Activated T-helper 17 cell treated with anti-CD3 and anti-CD28 coated beads, Interleukin-2, amount 50 U/mL, for 72 hours (primary cell): ENCODE data around the gene RNF166. TPM values are rescaled to one million over a fixed set of nuclear protein-coding genes. Genes with fewer than 3 reads are reported as not detected.

Experiments used
- ATAC-seq: fragments of 150-1000 bp; cut with Tn5 transposase; replicated peaks from 2 replicates; pipeline ENCODE4 v1.10.0; 2021; ENCODE audit warnings: mild to moderate bottlenecking, moderate library complexity
- H3K27ac Mint-ChIP-seq: one replicate; pipeline ENCODE4 v1.8.0; 2022; ENCODE audit warnings: mixed read lengths
- H3K27me3 Mint-ChIP-seq: one replicate; pipeline ENCODE4 v1.8.0; 2022; ENCODE audit warnings: mixed read lengths
- H3K36me3 Mint-ChIP-seq: one replicate; pipeline ENCODE4 v1.8.0; 2022; ENCODE audit warnings: low read depth, mild to moderate bottlenecking, mixed read lengths
- H3K4me1 Mint-ChIP-seq: one replicate; pipeline ENCODE4 v1.8.0; 2022; ENCODE audit warnings: mixed read lengths
- H3K4me3 Mint-ChIP-seq: one replicate; pipeline ENCODE4 v1.8.0; 2022; ENCODE audit warnings: mild to moderate bottlenecking, mixed read lengths
- H3K9me3 Mint-ChIP-seq: one replicate; pipeline ENCODE4 v1.8.0; 2022; ENCODE audit warnings: mixed read lengths
- total RNA-seq, 2 donors: library from RNA; stranded (reverse); gene quantifications; one replicate each; pipeline ENCODE4 v1.2.3, GENCODE V29; 2022

Gene RNF166
- total RNA-seq, 2 donors from 2014 or later = 57.1 to 119 TPM

DNA sequence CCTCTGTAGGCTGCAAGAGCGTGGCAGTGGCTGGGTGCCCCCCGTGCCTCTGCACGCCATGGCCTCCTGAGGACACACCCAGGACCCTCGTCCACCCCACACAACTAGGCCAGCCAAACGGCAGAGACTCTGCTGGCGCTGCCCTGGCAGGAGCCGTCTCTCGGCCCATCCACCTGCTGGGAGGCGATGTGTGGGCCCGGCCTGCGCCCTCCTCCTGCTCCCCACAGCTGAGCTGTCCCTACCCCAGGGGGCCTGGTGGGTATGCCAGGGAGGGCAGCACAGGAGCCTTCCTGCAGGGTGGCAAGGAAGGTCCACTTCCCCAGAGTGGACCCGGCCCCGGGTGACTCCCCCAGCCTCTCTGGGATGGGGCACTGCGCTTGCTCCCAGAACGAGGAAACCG lies 7.0 kb downstream of the RNF166 start:
- H3K4me1 Mint-ChIP-seq = peaks cover 12% of the 10 kb centered on the region
- H3K27ac Mint-ChIP-seq = no peak overlapping the region
- H3K9me3 Mint-ChIP-seq = no peaks in the 10 kb centered on the region
- ATAC-seq = no peak
- H3K36me3 Mint-ChIP-seq = peaks cover 61% of the 10 kb centered on the region
- H3K27me3 Mint-ChIP-seq = no peaks in the 10 kb centered on the region
- H3K4me3 Mint-ChIP-seq = peak overlapping the region; percentile 86

DNA sequence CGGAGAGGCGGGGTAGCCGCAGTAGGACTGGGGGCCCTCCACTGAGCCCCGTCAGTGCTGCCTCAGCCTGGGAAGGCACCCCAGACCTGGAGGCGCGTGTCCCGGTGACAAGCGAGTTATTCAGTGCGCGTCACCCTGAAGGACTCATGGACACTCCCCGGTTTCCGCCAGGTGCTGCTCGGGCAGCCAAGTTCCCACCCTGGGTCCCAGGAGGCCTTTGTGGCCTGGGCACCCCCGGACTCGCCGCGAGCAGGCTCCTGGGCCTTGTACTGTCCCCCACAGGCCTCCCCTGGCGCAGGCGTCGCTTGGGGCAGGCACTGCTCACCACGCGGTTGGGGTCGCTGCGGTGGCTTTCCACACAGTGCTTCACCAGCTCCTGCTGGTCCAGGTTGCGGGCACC lies 7.6 kb downstream of the RNF166 start:
- no peak for ATAC-seq
- Mint-ChIP-seq H3K4me1 (peaks cover 8% of the 10 kb centered on the region), H3K27ac (no peak overlapping the region), H3K27me3 (no peaks in the 10 kb centered on the region), H3K36me3 (peaks cover 56% of the 10 kb centered on the region), H3K9me3 (no peaks in the 10 kb centered on the region), H3K4me3 (no peak overlapping the region)

DNA sequence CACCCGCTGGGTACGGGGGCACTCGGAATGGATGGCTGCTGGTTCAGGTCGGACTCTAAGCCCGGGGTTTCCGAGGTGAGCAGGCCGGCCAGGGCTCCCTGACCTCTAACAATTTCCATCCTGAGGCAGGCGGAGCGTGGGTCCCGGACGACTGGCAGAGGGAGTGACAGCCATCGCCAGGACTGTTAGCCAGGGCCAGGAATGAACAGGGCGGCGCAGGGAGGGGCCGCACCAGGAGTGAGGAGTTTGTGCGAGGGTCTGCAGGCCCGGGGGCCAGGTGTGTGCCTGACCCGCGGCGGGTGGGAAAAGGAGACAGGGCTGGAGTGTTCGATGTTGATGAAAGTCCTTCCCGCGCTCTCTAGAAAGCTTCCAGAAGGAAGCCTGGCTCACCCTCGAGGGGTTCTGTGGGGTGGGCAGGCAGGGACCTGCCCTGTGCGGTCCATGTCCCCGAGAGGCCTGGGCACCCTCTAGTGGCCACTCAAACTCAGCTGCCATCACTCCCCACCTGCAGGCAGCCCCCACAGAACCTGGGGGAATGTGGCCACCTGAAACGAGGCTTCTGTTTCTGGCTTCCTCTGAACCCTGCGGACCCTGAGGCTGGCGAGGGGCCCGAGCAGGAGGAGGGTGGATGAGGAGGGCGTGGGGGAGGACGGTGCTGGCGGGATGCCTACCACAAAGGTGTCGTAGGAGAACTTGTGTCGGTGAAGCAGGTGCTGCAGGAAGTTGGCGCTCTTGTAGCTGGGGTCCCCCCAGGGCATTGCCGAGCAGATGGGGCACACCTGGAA lies 8.2 kb downstream of the RNF166 start:
- ATAC-seq = no peak
- no peaks in the 10 kb centered on the region for H3K9me3 Mint-ChIP-seq
- no peak overlapping the region for H3K4me3 Mint-ChIP-seq
- H3K4me1 Mint-ChIP-seq = peaks cover 5% of the 10 kb centered on the region
- H3K27ac Mint-ChIP-seq = no peak overlapping the region
- H3K36me3 Mint-ChIP-seq = peaks cover 51% of the 10 kb centered on the region
- H3K27me3 Mint-ChIP-seq = no peaks in the 10 kb centered on the region

DNA sequence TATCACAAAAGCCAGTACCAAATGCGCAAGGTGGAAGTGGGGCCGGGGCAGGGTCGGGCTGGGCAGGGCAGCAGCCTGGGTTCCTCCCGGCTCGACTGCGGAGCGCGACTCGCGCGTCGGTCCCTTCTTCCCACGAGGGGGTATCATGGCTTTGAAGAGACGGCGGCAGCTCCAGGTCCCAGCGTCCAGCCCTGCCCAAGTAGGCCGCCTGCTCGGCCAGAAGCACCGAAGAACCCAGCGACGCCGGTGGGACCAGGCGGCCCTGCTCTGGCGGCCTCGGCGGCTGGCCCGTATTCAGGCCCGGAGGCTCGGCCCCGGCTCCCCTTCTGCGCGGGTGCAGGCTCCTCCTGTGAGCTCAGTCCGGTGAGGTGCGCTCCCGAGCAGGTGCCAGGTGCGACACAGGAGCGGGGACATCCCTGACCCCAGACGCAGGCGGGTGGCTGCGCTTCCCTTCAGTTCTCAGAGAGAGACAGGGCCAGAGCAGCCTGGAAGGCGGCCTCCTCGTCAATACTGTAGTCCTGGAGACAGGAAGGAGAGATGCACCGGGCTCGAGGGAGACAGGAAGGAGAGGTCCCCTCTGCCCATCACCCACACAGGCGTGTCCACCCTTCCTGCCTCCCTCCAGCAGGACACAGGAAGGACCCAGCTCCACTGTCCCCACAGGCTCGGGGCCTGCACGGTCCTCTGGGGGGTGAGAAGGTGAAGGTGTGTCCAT lies 8.9 kb downstream of the RNF166 start:
- no peak for ATAC-seq
- Mint-ChIP-seq H3K36me3 (peaks cover 43% of the 10 kb centered on the region), H3K4me3 (no peak overlapping the region), H3K27me3 (no peaks in the 10 kb centered on the region), H3K4me1 (no peaks in the 10 kb centered on the region), H3K9me3 (no peaks in the 10 kb centered on the region), H3K27ac (no peak overlapping the region)

DNA sequence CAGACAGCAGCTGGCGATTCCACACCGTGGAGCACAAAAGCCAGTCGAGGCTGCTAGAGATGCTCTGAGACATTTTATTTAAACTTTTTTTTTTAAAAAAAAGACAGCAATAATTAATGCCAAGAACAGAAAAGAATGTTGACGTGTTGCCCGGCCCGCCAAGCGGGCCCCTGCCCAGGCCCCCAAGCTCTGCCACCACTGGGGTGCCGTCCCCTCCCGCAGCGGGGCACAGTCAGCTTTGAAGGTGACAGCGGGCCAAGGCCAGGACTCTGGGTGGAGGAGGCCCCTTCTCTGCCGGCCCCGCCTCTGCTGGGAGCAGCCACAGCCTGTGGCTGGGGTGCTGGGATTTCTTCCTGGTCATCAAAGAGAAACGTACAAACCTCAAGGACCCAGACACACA lies 9.8 kb downstream of the RNF166 start:
- Mint-ChIP-seq H3K27ac (no peak overlapping the region), H3K4me1 (no peaks in the 10 kb centered on the region), H3K36me3 (peaks cover 35% of the 10 kb centered on the region), H3K27me3 (no peaks in the 10 kb centered on the region), H3K4me3 (no peak overlapping the region), H3K9me3 (no peaks in the 10 kb centered on the region)
- no peak for ATAC-seq

DNA sequence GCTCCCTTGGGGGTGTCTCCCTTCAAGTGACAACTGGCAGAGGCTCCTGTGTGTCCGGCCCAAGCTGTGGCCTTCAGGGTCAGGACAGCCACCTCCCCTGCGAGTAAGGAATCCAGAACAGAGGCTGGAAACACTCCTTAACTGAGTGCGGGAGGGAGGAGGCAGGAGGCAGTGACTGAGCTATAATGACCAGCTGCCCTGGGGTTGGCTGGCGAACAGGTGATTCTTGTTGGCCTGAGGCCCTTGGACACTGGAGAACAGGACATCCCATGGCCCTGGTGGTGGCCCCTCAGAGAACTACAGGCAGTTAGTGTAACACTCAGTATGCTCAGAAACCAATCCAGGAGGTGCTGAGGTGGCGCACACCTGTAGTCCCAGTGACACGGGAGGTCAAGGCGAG lies 10.5 kb downstream of the RNF166 start:
- ATAC-seq = no peak
- Mint-ChIP-seq H3K4me3 (no peak overlapping the region), H3K27me3 (no peaks in the 10 kb centered on the region), H3K4me1 (peaks cover 2% of the 10 kb centered on the region), H3K9me3 (no peaks in the 10 kb centered on the region), H3K27ac (no peak overlapping the region), H3K36me3 (peaks cover 28% of the 10 kb centered on the region)

DNA sequence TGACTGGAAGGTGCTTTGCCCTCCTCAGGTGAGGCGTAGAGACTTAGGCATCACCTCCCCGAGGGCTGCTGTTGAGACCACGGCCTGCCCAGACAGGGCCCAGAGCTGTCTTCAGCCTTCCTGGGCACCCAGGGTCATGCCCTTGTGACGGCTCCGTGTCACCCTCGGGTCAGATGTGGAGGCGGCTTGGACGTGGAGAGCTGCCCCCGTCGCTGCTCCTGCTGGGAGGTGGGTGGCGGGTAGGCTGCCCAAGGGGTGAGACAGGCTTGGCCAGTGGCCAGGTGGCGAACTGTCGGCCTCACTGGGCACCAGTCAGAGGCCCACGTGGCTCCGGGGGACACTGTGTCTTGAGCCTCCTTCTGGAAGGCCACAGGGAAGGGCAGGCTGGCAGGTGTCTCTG lies 11.0 kb downstream of the RNF166 start:
- Mint-ChIP-seq H3K27ac (no peak overlapping the region), H3K27me3 (no peaks in the 10 kb centered on the region), H3K36me3 (peaks cover 23% of the 10 kb centered on the region), H3K4me3 (no peak overlapping the region), H3K9me3 (no peaks in the 10 kb centered on the region), H3K4me1 (peaks cover 7% of the 10 kb centered on the region)
- ATAC-seq = no peak

DNA sequence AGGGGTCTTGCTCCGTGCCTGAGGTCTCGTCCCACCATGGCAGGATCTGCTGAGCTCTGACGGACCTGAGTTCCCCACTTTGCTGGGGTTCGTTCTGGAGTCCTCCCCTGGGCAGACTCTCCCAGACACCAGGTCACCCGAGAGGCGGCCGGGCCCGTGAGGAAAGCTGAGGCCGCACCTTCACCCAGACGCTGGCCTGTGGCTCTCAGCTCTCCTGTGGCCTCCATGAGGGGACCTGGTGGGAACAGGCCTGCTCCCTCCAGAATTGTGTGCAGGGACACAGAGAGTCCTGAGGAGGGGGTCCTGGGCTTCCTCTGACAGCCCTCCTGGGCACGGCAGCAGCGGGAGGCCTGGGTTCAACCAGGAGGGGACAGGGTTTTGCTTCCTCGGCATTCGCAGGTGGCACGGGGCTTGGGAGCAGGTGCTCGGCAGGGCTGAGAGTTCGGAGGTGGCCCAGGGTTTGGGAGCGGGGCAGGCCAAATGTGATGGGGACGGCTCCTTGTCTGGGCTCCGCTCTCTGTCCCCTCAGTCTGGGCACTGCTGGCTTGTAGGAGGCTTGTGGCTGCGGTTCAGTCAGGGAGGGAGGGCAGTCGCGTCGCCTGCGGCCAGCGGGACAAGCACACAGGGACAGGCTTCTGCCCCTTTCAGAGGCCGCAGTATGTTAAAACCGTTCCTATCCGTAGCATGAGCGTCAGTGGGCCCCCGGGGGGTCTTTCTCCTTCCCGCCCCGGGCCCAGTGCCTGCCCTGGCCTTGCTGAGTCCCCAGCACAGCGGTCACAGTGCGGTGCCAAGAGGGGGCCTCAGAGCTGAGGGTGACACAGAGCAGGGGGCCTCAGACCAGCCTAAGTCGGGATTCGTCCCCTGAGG lies 11.8 kb downstream of the RNF166 start:
- peaks cover 7% of the 10 kb centered on the region for H3K4me1 Mint-ChIP-seq
- H3K4me3 Mint-ChIP-seq = no peak overlapping the region
- no peaks in the 10 kb centered on the region for H3K27me3 Mint-ChIP-seq
- H3K36me3 Mint-ChIP-seq = peaks cover 15% of the 10 kb centered on the region
- no peak for ATAC-seq
- H3K27ac Mint-ChIP-seq = peak overlapping the region; percentile 43
- no peaks in the 10 kb centered on the region for H3K9me3 Mint-ChIP-seq

DNA sequence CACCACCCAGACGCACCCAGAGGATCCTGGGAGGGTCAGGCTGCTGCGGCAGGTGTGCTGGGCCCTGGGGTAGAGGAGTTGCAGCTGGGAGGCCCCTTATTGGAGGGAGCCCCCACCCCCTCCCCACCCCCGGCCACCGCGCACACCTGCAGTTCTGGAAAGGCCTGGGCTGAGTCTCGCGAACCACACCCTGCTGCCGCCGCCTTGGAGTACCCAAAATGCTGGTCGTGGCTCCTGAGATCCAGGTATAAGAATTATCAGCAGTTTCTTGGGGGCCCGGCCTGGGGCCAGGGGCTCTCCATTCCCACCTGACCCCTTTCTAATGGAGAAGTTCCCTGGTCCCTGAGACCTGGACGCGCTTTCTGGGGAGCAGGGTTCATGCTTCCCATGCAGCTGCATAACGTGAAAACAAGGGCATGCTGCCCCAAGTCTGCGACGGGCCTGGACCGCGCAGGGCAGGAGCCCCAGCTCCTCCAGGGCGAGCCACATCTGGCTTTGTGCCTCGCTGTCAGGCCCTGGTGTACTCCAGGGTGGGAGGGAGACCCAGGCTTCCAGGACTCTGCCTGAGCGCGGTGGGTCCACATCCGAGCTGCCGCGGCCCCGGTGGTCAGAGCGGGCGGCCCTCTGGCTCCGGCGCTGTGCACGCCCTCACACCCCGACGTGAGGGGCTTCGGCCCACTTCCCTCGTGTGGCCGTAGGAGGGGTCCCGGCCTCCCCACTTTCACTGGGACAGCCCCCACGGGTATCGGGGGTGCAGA lies 12.6 kb downstream of the RNF166 start:
- Mint-ChIP-seq H3K4me1 (peaks cover 7% of the 10 kb centered on the region), H3K4me3 (no peak overlapping the region), H3K27me3 (no peaks in the 10 kb centered on the region), H3K36me3 (peaks cover 15% of the 10 kb centered on the region), H3K9me3 (no peaks in the 10 kb centered on the region), H3K27ac (no peak overlapping the region)
- no peak for ATAC-seq

DNA sequence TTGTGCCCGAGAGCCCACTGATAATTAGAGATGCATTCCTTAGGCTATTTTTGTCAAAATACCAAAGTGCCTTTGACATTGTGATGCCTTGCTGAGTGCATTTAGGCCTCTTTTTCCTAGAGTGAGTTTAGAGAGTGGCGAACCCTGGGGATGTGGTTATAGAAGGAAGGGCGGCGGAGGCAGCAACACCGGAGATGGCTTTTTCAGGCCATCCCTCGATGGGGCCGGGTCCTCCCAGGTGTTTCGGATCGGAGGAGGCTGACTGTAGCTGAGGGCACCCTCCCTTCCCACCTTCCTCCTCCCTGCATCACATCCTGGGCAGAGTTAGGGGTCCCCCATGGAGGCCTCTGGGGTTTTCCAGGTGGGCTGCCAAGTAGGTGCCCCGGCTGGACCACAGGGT lies 13.3 kb downstream of the RNF166 start:
- Mint-ChIP-seq H3K27me3 (no peaks in the 10 kb centered on the region), H3K4me1 (peaks cover 7% of the 10 kb centered on the region), H3K27ac (peak overlapping the region; percentile 57), H3K9me3 (no peaks in the 10 kb centered on the region), H3K36me3 (peaks cover 8% of the 10 kb centered on the region), H3K4me3 (peak overlapping the region; percentile 43)
- ATAC-seq = peak; percentile 34

DNA sequence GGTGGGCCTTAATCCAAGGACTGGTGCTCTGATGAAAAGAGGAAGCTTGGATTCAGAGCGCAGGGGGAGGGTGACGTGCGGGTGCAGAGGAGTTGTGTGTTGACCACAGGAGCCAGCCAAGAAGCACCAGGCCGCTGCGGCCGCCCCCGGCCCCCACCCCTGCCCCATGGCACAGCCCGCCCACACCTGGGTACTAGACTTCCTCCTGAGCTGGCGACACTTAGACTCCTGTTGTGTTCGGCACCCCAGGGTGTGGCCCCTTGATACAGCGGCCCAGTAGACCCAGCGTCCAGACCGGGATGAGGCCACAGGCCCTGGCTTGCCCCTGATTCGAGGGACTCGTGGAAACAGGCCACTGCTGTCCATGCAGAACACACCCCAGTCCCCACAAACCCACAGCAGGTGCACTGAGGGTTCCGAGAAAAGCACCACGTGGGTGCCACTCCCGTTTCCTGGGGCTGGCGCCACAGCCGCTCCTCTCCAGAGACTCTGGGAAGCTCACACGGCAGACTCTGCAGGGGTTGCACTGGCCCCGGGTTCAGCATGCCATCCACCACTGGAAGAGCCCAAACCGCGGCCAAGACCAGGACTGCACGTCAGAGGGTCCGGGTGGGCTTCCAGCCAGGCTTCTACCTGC lies 14.2 kb downstream of the RNF166 start:
- ATAC-seq = peak; percentile 61
- H3K9me3 Mint-ChIP-seq = no peaks in the 10 kb centered on the region
- H3K27ac Mint-ChIP-seq = no peak overlapping the region
- H3K4me3 Mint-ChIP-seq = peak overlapping the region; percentile 43
- no peaks in the 10 kb centered on the region for H3K27me3 Mint-ChIP-seq
- H3K36me3 Mint-ChIP-seq = no peaks in the 10 kb centered on the region
- H3K4me1 Mint-ChIP-seq = peaks cover 7% of the 10 kb centered on the region

DNA sequence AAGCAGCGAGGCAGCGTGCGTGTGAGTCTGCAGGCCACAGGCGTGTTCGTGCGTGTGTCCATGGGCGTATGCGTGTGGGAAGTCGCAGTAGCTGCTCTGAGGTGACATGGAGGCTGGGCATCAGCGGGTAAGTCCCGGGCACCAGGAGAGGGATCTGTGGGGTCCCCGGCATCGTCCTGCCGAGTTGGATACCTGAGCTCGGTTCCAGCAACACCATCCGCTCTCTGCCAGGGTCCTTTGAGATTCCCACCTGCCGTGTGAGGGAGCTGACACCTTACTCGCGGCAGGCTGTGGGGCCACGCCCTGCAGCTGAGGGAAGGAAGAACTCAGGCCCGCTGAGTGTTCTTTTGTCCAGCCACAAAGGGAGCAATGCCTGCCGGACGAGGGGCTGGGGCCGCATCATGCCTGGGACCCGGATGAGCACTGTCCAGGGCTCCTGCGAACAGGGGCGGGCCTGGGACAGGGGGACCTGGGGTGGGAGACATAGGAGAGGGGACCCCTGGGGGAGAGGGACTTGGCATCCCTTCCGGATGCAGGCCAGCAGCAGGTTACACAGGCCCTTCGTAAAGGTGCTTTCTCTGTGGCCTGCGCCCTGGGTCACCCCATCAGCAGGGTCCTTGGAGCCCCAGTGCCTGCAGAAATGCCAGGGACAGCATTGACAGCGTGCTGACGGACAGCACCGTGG lies 14.9 kb downstream of the RNF166 start:
- Mint-ChIP-seq H3K9me3 (no peaks in the 10 kb centered on the region), H3K4me3 (peak overlapping the region; percentile 43), H3K36me3 (no peaks in the 10 kb centered on the region), H3K27ac (peak overlapping the region; percentile 11), H3K27me3 (no peaks in the 10 kb centered on the region), H3K4me1 (peaks cover 7% of the 10 kb centered on the region)
- ATAC-seq = no peak

DNA sequence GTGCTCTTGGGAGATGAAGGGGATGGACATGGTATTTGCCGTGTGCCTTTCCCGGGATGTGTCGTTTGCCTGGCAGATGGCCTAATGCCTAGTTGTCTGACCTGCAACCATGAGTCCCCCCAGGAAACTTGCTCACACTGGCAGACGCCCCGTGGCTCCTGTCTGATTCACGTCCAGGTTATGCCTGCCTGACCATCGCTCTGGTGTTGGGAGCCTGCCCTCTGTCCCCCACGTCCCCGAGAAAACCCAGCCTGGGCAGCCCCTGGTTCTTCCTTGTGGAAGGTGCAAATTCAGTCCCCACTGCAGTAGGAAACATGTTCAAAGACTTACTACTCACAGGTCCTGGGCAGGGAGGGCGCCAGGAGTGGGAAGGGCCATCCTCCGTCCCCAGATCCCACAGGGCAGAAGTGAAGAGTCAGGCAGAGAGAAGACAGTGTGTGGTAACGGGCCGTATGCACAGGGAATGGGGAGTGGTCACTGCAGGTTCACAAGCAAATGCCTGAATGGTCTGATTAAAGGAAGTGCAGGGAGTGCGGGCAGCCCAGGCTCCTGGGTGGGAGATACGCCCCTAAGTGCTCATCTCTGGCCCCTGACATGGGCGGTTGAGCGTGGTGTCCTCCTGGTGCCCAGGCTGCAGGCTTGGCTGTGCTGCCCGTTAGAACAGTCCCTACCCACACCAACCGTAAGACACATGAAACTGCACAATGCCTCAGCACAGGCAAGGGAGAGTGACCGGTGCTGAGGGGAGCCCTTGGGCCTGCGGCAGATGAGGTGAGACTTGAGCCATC lies 15.7 kb downstream of the RNF166 start:
- Mint-ChIP-seq H3K27me3 (no peaks in the 10 kb centered on the region), H3K9me3 (no peaks in the 10 kb centered on the region), H3K4me1 (peaks cover 7% of the 10 kb centered on the region), H3K27ac (peak overlapping the region; percentile 11), H3K4me3 (peak overlapping the region; percentile 43), H3K36me3 (no peaks in the 10 kb centered on the region)
- ATAC-seq = no peak
